NCI-H2227 treated with DMSO at 0.1 percent for 48 hours (cell line): ENCODE results near the gene POFUT2.
"Not testable (repeated sequence)": the region's sequence is repeated elsewhere in the genome, so short reads cannot be mapped to it uniquely, and the experiment has no call there.

Source experiments
- DNase-seq: peaks from one replicate; lab custom pipeline; 2025; lab: John Stamatoyannopoulos, UW

The POFUT2 gene

DNA sequence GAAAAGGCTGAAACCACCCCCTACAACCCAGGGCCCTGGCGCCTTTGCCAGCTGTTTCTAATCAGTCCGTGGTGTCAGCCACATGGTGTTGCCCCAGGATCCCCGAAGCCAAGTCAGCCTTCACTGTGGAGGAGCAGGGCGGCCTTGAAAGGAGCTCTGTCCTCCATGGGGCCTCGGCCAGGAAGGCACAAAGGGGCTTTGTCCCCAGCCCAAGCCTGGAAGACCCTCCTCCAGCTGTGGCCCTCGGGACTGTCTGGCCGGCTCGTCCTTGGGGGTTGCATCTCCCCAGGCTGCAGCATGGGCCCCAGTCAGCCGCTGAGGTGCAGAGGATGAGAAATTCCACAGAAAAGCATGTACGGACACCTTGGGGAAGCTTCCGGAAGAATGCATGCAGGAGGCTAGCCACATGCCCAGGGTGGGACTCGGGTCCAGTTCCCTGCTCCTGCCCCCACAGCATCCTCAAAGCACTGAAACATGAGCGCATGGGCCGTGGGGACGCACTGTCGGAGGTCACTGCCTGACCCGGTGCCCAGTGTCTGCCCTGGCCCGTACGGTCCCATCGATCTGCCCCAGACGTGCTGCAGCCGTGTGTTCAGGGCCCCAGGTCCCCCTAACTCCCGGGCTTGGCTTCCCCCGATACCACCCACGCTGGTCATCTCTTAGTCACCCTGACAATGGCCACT, 38.6 kb upstream of the POFUT2 start:
- no peak for DNase-seq

DNA sequence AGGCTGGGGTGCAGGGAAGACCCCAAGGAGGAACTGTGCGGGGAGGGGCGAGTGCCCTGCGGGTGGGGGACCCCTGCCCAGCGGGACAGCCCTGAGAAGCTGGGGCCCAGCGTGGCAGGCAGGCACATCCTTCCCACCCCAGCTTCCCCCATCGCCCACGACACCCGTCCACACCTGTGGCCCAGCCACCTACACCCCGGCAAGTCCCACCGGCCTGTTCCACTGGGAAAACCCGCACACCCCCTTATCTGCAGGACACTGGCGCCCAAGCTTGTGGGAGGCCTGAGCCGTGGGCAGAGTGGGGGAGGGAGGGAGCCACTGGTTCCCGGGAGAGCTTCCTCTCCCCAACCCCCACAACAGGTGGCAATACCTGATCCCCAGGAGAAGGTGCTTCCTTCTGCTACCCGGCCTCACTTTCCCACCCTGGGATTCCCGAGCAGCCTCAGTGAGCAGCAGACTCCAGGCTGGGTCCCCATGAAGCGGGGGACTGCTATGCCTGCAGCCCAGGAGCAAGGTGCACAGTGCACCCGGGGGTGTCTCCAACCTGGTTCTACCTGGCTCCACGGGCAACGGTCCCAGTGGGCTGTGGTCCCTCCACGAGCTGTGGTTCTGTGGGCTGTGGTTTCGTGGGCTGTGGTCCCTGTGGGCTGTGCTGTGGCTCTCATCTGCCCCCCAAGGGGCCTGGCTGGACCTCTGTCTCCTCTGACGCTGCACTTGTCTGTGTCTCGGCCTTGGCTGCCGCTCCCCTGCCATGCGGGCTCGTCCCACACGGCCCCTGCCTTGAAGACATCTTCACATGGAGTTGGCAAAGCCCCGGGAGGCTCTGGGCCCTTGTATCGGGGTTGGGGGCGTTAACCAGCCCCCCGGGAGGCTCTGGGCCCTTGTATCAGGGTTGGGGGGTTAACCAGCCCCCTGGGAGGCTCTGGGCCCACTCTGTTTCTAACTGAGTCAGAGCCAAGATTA, 37.8 kb upstream of the POFUT2 start:
- no peak for DNase-seq

DNA sequence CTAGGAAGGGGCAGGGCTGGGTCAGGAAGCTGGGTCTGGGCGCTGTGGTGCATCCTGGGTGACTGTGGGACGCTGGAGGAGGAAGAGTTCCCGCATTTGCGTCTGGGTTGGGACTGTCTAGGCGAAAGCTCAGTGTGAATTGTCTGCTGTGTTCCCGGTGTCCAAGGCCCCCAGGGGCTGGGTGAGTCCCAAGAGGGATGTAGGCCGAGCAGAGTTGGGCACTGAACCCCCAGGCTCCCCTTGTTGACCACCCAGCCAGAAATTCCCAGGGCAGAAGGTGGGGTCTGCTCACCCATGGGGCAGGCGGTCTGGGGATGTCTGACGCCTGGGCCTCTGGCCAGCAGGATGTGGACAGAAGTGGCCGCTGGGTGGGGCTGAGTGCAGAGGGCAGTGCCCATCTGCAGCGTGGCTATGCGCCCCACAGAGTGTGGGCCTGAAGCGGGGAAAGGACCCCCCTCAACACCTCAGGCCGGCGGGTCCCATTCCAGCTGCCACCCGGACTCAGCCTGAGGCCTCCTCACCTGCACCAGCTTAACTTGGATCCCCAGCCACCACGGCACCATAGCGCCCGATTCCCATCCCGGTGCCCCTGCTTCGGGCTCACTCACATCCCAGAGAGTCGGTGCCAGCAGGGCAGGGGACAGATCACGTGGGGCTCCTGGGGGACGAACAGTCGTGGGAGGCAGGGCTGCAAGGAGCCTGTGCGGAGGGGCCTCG, 37.0 kb upstream of the POFUT2 start:
- no peak for DNase-seq

DNA sequence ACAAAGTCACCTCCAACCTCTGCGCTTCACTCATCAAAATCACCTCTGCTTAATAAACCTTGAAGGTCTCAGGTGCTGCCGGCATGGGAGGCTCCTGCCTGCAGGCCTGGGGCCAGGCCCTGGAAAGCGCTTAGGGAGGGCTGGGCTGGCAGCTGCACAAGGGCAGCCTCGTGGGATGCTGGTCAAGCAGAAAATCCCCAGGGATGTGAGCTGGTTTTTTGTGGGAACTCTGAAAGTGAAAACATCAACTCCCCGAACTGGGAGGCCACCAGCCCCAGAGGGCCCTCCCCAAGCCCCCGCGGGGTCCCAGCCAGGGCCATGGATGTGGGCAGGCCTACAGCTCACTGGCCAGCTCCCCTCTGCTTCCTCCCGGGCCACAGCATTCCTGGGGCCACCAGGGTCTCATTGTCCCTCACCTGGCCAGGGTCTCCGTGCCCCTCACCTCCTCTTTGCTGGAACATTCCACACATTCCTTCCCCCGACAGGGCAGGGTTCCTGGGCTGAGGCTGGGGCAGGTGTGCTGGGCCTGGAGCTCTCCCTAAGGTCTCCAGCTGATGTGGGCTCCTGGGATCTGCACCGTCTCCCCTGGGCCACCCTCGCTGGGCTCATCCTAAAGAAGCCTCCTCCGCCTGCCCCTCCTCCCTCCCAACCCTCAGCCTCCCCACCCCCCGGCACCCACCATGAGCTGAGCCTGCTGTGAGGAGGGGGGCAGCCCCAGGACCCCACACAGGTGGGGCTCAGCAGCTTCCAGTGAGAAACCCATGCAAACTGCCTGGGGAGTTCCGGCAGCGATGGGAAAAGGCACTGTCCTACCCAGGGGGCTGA, 36.0 kb upstream of the POFUT2 start:
- no peak for DNase-seq

DNA sequence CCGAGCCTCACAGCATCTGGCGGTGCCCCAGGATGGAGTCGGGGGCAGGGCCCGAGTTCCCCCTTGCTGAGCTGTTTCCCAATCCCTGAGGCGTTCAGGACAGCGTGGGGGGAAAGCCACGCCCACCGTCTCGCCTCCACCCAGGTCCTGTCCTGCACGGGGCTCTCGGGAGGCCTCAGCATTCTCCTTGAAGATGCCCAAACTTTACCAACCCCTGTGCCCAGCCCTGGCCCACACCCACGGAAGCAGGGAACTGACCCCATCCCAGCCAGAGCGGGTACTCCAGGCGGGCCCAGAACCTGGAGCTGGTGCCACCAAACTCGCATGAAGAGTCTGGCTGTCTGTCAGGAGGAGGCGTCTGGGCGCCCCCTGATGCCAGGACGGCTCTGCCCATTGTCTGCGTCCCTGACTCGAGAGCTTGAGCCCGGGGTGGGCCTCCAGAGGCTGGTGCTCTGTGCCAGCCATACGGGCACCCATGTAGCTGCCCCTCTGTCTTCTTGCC, 35.3 kb upstream of the POFUT2 start:
- no peak for DNase-seq

DNA sequence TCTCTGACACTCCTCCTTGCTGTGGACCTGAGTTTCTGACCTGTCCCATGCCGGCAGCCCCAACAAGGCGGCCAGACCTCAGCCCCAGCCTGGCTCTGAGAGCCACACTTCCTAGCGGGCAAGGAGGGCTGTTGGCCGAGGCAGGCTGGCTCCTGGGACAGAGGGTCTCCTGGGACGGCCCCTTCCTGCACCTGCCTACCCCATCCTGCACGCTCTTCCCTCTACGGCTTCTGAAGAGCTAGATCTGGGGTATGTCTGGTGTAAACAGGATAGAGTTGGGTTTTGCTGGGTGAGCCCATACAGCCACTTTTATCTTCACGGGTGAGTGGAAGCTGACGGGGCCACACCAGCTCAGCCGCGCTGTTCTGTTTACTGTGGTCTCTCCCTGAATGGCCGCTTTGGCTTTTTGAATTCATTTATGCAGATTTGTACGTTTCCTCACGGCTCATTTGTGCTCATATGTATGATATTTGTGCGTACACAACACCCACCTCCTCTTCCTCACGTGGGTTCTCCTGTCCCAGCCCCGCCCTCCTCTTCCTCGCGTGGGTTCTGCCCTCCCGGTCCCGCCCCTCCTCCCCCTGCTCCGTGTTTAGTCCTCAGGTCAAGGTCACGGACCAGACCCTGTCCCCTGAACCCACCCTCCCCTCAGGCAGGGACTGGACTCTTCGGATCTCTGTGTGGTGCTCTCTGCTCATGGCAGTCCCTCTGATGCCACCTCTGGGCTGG, 34.7 kb upstream of the POFUT2 start:
- DNase-seq, result no peak

DNA sequence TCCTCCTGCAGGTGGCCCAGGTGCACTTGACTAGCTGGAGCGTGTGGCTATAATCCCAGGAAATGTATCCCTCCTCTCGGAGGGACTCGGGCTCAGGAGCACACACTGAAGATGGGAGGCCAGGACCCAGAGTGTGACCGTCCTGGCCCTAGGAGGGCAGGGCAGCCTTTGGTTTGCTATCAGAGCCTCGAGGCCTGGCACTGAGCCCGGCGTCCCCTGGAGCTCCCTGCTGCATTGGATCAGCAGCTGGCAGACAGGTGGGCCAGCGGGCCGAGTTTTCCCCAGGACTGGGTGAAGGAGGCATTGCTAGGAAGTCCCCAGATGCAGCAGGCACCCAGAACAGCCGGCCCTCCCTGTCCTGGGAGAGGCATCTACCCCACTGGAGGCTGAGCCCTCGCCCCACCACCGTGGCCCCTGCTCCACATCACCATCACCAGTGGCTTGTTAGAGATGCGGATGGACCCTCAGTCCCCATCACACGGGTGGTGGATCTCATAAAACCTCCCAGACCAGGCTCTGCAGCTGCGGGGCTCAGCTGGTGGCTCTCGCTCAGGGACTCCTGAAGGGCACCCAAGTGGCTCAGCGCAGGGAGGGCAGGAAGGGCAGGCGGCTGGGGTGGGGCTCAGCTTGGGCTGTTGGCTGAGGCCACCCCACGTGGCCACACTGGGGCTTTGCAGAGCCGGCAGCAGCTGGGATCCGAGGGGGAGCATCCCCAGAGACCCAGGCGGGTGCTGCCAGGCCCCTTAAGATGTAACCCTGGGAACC, 32.7 kb upstream of the POFUT2 start:
- DNase-seq, result no peak

DNA sequence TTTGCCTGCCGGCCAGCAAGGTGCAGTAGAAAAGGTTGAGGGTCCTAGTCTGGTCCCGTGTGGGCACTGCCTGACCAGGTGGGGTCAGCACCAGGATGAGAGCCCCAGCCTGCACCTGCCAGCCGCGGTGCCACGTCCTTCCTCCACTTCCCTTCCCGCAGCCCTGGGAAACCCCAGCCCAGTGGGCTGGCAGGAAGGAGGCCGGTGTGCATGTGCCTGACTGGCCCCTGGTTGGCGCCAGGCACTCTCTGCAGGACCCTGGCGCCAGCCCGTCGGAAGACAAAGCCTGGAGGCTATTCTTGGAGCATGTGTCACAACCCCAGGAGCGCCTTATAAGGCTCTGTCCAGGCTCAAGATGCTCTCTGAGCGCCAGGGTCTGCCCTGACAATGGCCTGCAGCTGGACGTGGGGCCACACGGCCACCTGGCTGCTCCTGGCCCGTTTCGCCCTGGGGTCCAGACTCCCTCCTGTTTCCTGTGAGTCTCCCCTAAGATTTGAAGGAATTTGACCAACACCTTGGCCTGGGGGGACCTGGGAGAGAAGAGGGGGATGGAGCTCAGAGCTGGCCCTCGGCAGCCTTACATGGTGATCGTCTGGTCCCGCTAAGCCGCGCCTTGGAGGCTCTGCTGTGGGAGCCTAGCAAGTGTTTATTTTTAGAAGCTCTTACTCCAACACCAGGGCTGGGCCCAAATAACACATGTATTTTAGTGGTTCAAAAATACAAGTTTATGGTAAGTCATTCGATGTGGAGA, 31.9 kb upstream of the POFUT2 start:
- no peak for DNase-seq

DNA sequence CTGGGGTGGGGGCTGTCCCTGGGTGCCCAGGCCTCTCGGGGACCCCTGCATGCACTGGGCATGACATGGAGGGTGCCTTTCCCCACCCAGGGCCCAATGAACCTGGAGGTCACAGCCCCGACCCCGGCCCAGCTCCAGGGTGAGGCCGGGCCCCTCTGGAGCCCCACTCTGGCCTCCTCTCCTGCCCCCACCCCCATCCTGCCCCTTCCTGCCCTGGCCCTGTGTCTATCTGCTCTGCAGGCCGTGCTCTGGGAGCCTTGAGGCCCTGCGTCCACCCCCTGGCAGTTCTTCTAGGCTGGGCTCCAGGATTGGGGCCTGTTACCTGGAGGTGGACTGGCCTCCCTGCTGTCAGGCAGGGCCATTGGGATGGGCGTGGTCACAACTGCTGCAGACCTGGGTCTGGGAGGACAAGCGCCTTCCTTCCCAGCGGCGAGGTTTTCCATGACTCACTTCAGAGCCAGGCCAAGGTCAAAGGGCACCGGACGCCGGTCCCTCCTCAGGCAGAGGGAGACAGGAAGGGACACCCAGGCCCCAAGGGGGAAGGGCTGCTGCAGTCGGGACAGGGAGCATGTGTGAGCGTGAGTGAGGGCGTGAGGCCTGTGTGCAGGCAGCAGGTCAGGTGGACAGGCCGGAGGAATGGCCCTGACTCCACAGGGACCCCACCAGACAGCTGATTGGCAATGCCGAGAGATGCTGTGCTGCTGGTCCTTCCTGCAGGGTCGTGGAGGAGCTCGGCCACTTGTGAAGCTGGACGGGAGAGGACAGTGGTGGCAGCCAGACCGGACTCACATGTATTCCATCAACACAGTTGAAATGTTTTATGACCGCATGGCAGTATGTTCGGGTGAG, 31.1 kb upstream of the POFUT2 start:
- DNase-seq, result no peak

DNA sequence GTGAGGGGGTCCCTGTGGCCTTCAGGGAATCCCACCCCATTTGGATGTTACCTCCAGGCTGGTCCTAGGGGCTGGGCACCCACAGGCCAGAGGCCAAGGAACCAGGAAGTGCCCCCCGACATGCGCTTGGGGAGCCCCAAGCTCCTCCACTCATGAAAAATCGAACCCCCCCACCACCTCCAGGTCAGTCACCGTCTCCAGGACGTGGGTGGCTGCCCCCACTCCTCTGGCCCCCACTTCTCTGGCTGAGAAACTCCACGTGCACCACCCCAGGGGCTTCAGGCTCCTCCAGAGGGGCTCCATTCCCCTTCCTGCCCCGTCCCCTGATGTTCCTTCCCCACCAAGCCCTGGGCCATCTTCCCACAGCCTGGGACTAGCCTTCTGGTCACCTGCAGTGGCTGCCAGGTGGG, 30.5 kb upstream of the POFUT2 start:
- no peak for DNase-seq

DNA sequence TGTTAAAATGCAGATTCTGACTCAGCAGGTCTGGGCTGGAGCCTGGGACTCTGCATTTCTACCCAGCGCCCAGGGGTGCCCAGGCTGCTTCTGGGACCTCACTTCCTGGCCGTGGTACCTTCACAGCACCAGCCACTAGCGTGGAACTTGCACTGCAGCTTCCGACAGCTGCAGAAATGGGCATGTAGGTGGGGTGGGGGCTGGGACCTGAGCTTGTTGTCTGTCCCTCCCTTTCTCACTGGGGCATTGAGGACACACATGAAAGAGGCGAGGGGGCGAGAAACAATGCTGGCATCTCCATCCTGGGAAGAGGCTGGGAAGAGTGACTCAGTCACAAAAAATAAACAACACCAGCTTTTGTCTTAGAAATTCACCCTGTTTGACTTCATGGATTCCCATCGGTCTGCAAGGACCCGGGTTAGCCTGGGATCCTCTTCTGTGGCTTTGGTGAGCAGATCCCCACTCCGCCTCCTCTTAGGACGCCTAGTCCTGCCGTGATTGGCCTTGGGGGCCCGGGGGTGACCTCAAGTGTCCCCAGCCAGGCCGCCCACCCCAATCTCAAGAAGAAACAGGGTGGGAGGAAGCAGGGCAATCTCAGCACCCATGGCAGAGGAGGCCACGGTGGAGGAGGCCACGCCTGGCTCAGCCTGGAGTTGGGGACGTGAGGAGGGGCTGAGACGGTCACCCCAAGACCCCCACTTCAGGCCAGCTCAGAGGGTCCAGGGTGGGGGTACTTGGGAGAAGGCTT, 29.9 kb upstream of the POFUT2 start:
- DNase-seq, result no peak

DNA sequence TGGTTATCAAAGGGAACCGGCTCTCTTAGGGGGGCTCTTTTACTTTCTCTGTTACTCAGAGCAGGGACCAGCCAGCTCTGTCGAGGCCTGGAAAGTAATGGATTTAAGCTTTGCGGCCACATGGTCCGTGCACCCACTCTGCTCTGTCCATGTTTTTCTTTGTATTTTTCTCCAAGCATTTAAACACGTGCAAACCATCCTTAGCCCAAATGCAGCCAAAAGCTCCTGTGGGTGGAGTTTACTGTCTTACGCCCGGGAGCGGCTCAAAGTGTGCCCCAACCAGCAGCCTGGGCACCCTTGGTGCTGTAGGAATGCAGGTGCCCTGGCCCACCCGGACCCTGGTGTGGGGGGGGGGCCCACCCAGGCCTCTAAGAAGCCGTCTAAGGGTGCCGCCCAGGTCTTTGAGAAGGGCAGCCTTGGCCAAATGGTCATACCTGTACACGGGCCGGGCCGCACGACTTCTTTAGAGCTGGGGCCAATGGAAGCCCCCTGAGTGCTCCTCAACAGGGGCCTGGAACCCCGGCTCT, 29.2 kb upstream of the POFUT2 start:
- DNase-seq, result no peak

DNA sequence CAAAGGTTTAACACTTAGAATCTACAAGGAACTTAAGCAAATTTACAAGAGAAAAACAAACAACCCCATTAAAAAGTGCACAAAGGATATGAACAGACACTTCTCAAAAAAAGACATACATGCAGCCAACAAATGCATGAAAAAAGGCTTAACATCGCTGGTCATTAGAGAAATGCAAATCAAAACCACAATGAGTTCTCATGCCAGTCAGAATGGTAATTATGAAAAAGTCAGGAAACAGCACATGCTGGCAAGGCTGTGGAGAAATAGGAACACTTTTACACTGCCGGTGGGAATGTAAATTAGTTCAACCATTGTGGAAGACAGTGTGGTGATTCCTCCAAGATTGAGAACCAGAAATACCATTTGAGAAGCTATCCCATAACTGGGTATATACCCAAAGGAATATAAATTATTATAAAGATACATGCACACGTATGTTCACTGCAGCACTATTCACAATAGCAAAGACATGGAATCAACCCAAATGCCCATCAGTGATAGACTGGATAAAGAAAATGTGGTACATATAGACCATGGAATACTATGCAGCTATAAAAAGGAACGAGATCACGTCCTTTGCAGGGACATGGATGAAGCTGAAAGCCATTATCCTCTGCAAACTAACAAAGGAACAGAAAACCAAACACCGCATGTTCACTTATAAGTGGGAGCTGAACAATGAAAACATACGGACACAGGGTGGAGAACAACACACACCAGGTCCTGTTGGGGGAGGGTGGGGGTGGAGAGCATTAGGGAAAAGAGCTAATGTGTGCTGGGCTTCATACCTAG, 28.2 kb upstream of the POFUT2 start:
- not testable (repeated sequence) for DNase-seq

DNA sequence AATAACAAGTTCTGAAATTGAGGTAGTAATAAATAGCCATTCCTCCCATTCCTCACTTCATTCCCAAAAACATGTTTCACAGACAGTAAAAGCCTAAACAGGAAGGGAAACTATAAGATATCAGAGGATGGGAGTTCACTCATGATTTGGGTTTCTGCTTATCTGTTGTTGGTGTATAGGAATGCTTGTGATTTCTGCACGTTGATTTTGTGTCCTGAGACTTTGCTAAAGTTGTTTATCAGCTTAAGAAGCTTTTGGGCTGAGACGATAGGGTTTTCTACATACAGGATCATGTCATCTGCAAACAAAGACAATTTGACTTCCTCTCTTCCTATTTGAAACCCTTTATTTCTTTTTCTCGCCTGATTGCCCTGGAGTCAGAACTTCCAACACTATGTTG, 26.0 kb upstream of the POFUT2 start:
- no peak for DNase-seq

DNA sequence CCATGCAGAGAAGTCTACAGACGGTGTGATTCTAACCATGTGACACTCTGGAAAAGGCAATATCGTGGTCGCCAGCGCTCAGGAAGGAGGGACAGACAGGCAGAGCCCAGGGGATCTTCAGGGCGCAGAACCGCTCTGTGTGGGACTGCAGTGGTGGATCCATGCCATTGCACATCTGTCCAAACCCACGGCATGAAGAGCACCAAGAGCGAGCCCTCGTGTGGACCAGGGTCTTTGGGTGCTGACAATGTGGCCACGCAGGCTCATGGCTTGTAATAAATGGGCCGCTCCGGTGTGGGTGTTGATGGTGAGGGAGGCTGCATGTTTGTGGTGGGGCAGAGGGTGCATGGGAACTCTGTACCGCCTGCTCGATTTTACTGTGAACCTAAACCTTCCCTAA, 25.3 kb upstream of the POFUT2 start:
- DNase-seq, result no peak

DNA sequence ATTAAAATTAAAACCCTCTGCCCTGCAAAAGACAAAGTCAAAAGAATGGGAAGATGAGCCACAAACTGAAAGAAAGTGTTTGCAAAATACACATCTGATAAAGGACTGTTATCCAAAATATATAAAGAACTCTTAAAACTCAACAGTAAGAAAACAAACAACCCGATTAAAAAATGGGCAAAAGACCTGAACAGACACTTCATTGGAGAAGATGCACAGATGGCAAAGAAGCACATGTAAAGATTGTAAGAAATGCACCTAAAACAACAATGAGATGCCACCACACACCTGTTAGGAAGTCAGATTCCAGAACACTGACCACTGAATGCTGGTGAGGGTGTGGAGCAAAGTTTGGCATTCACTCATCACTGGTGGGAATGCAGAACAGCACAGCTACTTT, 24.6 kb upstream of the POFUT2 start:
- no peak for DNase-seq

DNA sequence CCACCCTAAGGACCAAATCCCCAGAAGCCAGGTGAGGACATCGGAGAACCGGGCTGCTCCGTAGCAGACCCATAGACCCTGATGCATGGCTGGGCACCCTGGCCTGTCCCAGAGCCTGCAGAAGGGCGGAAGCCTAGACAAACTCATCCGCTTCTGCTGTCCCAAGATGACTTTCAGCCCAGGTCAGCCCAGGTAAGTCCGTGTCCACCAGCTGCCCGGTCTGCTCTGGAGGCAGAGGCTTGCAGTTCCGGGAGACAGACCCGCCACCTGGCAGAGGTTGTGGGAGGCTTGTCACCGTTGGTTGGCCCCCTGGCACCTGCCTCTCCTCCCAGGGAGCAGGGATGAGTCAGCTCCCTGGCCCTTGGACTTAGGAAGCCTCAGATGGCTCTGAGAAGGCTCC, 22.8 kb upstream of the POFUT2 start:
- DNase-seq, result no peak
